ENCODE measurements around the gene MED27.

GRCh38 chr9:131876486-131876885 lies 203.2 kb downstream of the MED27 start:
- TF ChIP-seq CTCF (IDR thresholded peaks at IDR 0.05) (no peak), POLR2A (IDR thresholded peaks at IDR 0.05) (no peak)
